ENCODE measurements around the gene PTPRJ.

- TF ChIP-seq MAX (IDR thresholded peaks at IDR 0.05; ENCODE audit: insufficient read depth, insufficient read length) (no peak), GATA2 (IDR thresholded peaks at IDR 0.05; ENCODE audit: insufficient read depth, insufficient read length, low read depth, low read length) (no peak), MYC (IDR thresholded peaks at IDR 0.05; ENCODE audit: low read depth, low read length) (no peak), POLR2A (IDR thresholded peaks at IDR 0.05; ENCODE audit: low read depth, low read length) (no peak), EZH2 (IDR thresholded peaks at IDR 0.05; ENCODE audit: borderline replicate concordance, low read depth, low read length, severe bottlenecking) (no peak), POLR2AphosphoS5 (IDR thresholded peaks at IDR 0.05; ENCODE audit: insufficient read depth, low read depth, low read length) (no peak), JUN (IDR thresholded peaks at IDR 0.05; ENCODE audit: borderline replicate concordance, insufficient read depth, insufficient read length, low read depth) (no peak), FOS (IDR thresholded peaks at IDR 0.05; ENCODE audit: borderline replicate concordance, insufficient read depth, low read length) (no peak)
- TF ChIP-seq, protein P1, sequence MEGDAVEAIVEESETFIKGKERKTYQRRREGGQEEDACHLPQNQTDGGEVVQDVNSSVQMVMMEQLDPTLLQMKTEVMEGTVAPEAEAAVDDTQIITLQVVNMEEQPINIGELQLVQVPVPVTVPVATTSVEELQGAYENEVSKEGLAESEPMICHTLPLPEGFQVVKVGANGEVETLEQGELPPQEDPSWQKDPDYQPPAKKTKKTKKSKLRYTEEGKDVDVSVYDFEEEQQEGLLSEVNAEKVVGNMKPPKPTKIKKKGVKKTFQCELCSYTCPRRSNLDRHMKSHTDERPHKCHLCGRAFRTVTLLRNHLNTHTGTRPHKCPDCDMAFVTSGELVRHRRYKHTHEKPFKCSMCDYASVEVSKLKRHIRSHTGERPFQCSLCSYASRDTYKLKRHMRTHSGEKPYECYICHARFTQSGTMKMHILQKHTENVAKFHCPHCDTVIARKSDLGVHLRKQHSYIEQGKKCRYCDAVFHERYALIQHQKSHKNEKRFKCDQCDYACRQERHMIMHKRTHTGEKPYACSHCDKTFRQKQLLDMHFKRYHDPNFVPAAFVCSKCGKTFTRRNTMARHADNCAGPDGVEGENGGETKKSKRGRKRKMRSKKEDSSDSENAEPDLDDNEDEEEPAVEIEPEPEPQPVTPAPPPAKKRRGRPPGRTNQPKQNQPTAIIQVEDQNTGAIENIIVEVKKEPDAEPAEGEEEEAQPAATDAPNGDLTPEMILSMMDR (IDR thresholded peaks at IDR 0.05; ENCODE audit: extremely low read depth in 1 of 2, insufficient read depth in 1 of 2, low read depth in 1 of 2, low read length in 2 of 2): no peak
These were observed 39.3 kb upstream of the PTPRJ start for GRCh38 chr11:47940904-47941649.

Measured in endothelial cell of umbilical vein (primary cell).